ENCODE measurements around the gene PIAS4. TPM values are rescaled to one million over a fixed set of nuclear protein-coding genes. Genes with fewer than 3 reads are reported as not detected.

The PIAS4 gene
- total and polyA plus RNA-seq, 2 of the 13 experiments (the other 11 are each of a cell fraction or from before 2014, with no cell fraction given): 9.0 to 20.1 TPM

- TF ChIP-seq ZNF839 (CRISPR knock-in tag; IDR thresholded peaks at IDR 0.05; ENCODE audit: borderline replicate concordance) (no peak), ZNF570 (CRISPR knock-in tag; IDR thresholded peaks at IDR 0.05; ENCODE audit: borderline replicate concordance) (no peak), ZNF367 (CRISPR knock-in tag; IDR thresholded peaks at IDR 0.05; ENCODE audit: borderline replicate concordance) (no peak), MXD1 (CRISPR knock-in tag; IDR thresholded peaks at IDR 0.05) (no peak; the same call in 1 of the 2 replicates), MBD4 (IDR thresholded peaks at IDR 0.05; ENCODE audit: borderline replicate concordance, low read length) (no peak), KMT2A (CRISPR knock-in tag; IDR thresholded peaks at IDR 0.05) (no peak), EHMT2 (IDR thresholded peaks at IDR 0.05; ENCODE audit: borderline replicate concordance, low read depth, low read length) (no peak), ZBTB42 (CRISPR knock-in tag; IDR thresholded peaks at IDR 0.05) (no peak), SMARCC2 (IDR thresholded peaks at IDR 0.05) (no peak), ZNF614 (CRISPR knock-in tag; IDR thresholded peaks at IDR 0.05; ENCODE audit: borderline replicate concordance) (peak; percentile 5; the same call in 1 of the 2 replicates), ZNF337 (CRISPR knock-in tag; IDR thresholded peaks at IDR 0.05; ENCODE audit: borderline replicate concordance, low read depth) (no peak), ZNF609 (CRISPR knock-in tag; IDR thresholded peaks at IDR 0.05; ENCODE audit: borderline replicate concordance) (no peak), FOXO1 (CRISPR knock-in tag; IDR thresholded peaks at IDR 0.05) (no peak), ZNF737 (CRISPR knock-in tag; IDR thresholded peaks at IDR 0.05; ENCODE audit: borderline replicate concordance) (no peak)
- TF ChIP-seq, protein P1, sequence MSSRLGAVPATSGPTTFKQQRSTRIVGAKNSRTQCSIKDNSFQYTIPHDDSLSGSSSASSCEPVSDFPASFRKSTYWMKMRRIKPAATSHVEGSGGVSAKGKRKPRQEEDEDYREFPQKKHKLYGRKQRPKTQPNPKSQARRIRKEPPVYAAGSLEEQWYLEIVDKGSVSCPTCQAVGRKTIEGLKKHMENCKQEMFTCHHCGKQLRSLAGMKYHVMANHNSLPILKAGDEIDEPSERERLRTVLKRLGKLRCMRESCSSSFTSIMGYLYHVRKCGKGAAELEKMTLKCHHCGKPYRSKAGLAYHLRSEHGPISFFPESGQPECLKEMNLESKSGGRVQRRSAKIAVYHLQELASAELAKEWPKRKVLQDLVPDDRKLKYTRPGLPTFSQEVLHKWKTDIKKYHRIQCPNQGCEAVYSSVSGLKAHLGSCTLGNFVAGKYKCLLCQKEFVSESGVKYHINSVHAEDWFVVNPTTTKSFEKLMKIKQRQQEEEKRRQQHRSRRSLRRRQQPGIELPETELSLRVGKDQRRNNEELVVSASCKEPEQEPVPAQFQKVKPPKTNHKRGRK (CRISPR knock-in tag; IDR thresholded peaks at IDR 0.05): no peak
- TF ChIP-seq, protein P2, sequence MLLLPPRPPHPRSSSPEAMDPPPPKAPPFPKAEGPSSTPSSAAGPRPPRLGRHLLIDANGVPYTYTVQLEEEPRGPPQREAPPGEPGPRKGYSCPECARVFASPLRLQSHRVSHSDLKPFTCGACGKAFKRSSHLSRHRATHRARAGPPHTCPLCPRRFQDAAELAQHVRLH (CRISPR knock-in tag; IDR thresholded peaks at IDR 0.05; ENCODE audit: borderline replicate concordance, low read depth): no peak
- TF ChIP-seq, protein P3, sequence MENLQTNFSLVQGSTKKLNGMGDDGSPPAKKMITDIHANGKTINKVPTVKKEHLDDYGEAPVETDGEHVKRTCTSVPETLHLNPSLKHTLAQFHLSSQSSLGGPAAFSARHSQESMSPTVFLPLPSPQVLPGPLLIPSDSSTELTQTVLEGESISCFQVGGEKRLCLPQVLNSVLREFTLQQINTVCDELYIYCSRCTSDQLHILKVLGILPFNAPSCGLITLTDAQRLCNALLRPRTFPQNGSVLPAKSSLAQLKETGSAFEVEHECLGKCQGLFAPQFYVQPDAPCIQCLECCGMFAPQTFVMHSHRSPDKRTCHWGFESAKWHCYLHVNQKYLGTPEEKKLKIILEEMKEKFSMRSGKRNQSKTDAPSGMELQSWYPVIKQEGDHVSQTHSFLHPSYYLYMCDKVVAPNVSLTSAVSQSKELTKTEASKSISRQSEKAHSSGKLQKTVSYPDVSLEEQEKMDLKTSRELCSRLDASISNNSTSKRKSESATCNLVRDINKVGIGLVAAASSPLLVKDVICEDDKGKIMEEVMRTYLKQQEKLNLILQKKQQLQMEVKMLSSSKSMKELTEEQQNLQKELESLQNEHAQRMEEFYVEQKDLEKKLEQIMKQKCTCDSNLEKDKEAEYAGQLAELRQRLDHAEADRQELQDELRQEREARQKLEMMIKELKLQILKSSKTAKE (CRISPR knock-in tag; IDR thresholded peaks at IDR 0.05; ENCODE audit: borderline replicate concordance): 0 out of 2 replicates have a peak, but pooled peaks have one; percentile 3
Observed at GRCh38 chr19:4058693-4059452, 51.3 kb downstream of the PIAS4 start (continued).

Data from HepG2 (cell line).